Trophoblast cell (in vitro differentiated cells and primary cell): ENCODE data around the gene DYNC1I2.

ENCODE experiments used
- DNase-seq, 2 donors: peaks; one replicate each; pipeline ENCODE4 v3.0.0-alpha.2; 2016
- H2AFZ ChIP-seq: 2 replicates; pipeline ENCODE4 v1.6.1; 2013; ENCODE audit warnings: low read length, moderate library complexity, mild to moderate bottlenecking; ENCODE audit not compliant: insufficient read depth, poor library complexity
- H2AK5ac ChIP-seq: 2 replicates; pipeline ENCODE4 v1.6.1; 2013; ENCODE audit warnings: mild to moderate bottlenecking, low read length
- H2BK120ac ChIP-seq: 2 replicates; pipeline ENCODE4 v1.6.1; 2013; ENCODE audit warnings: low read length, mild to moderate bottlenecking, moderate library complexity; ENCODE audit not compliant: insufficient read depth, poor library complexity
- H2BK12ac ChIP-seq: 2 replicates; pipeline ENCODE4 v1.6.1; 2013; ENCODE audit warnings: mild to moderate bottlenecking, low read length, moderate library complexity
- H2BK5ac ChIP-seq: 2 replicates; pipeline ENCODE4 v1.6.1; 2013; ENCODE audit warnings: low read length, low read depth, moderate library complexity, mild to moderate bottlenecking; ENCODE audit not compliant: poor library complexity
- H3K14ac ChIP-seq: 2 replicates; pipeline ENCODE4 v1.6.1; 2013; ENCODE audit warnings: mild to moderate bottlenecking, low read length
- H3K18ac ChIP-seq: 2 replicates; pipeline ENCODE4 v1.6.1; 2013; ENCODE audit warnings: mild to moderate bottlenecking, low read length
- H3K23ac ChIP-seq: 2 replicates; pipeline ENCODE4 v1.6.1; 2013; ENCODE audit warnings: low read length
- H3K27ac ChIP-seq: 2 replicates; pipeline ENCODE4 v1.5.1; 2013; ENCODE audit warnings: low read depth, mild to moderate bottlenecking, inconsistent platforms, low read length, moderate library complexity
- H3K27me3 ChIP-seq: 2 replicates; pipeline ENCODE4 v1.6.1; 2013; ENCODE audit warnings: inconsistent platforms, mild to moderate bottlenecking, low read length, moderate library complexity; ENCODE audit not compliant: insufficient read depth
- H3K36me3 ChIP-seq, 2 experiments: 1 replicate in 1 of 2; 2 replicates in 1 of 2; pipeline ENCODE4 v1.6.1; 2013; ENCODE audit warnings: low read length in 2 of 2, mild to moderate bottlenecking in 2 of 2, moderate library complexity in 1 of 2; ENCODE audit not compliant: insufficient read depth in 2 of 2, control insufficient read depth in 1 of 2
- H3K4ac ChIP-seq: 2 replicates; pipeline ENCODE4 v1.6.1; 2013; ENCODE audit warnings: low read depth, mild to moderate bottlenecking, low read length, moderate library complexity
- H3K4me1 ChIP-seq, 2 experiments: 1 replicate in 1 of 2; 2 replicates in 1 of 2; pipeline ENCODE4 v1.6.1; 2013; ENCODE audit warnings: low read length in 2 of 2, mild to moderate bottlenecking in 2 of 2, moderate library complexity in 1 of 2; ENCODE audit not compliant: insufficient read depth in 2 of 2, control insufficient read depth in 1 of 2
- H3K4me2 ChIP-seq: 2 replicates; pipeline ENCODE4 v1.6.1; 2013; ENCODE audit warnings: inconsistent platforms, mild to moderate bottlenecking, low read length, moderate library complexity
- H3K4me3 ChIP-seq: 2 replicates; pipeline ENCODE4 v1.5.1; 2013; ENCODE audit warnings: mild to moderate bottlenecking, low read depth, low read length, inconsistent platforms
- H3K79me1 ChIP-seq: one replicate; pipeline ENCODE4 v1.6.1; 2013; ENCODE audit warnings: low read length
- H3K79me2 ChIP-seq: 2 replicates; pipeline ENCODE4 v1.6.1; 2013; ENCODE audit warnings: low read length, mild to moderate bottlenecking; ENCODE audit not compliant: control insufficient read depth, insufficient read depth, poor library complexity
- H3K9ac ChIP-seq: 2 replicates; pipeline ENCODE4 v1.6.1; 2013; ENCODE audit warnings: mild to moderate bottlenecking, low read length
- H3K9me3 ChIP-seq: 2 replicates; pipeline ENCODE4 v1.6.1; 2013; ENCODE audit warnings: low read depth, mild to moderate bottlenecking, control low read depth, inconsistent platforms, low read length; ENCODE audit not compliant: insufficient read depth
- H4K12ac ChIP-seq: 2 replicates; pipeline ENCODE4 v1.6.1; 2013; ENCODE audit warnings: low read depth, mild to moderate bottlenecking, low read length, moderate library complexity
- H4K8ac ChIP-seq: 2 replicates; pipeline ENCODE4 v1.6.1; 2013; ENCODE audit warnings: low read depth, mild to moderate bottlenecking, low read length, moderate library complexity
- H4K91ac ChIP-seq: one replicate; pipeline ENCODE4 v1.6.1; 2013; ENCODE audit warnings: low read depth, mild to moderate bottlenecking, low read length, moderate library complexity
- WGBS: extraction: QIAGEN DNeasy Blood & Tissue Kit; methylation state at CpG from one replicate; pipeline ENCODE4 v1.1.7; 2013; ENCODE audit warnings: missing lambda C conversion rate; ENCODE audit not compliant: insufficient read length, insufficient coverage; ENCODE audit errors: extremely low coverage; 5-methylcytosine and 5-hydroxymethylcytosine counted together

DYNC1I2 gene

GRCh38 chr2:171692331-171692730 lies 5.1 kb downstream of the DYNC1I2 start:
- WGBS: no CpG with 5 or more reads among the region's 1 CpG
- Histone ChIP-seq H3K23ac (no peak overlapping the region), H2BK12ac (no peak overlapping the region), H3K36me3 (peaks cover 14% of the 10 kb centered on the region in 2 experiments), H3K18ac (no peak overlapping the region), H2BK120ac (no peak overlapping the region), H3K27me3 (no peaks in the 10 kb centered on the region), H3K4me2 (no peak overlapping the region), H3K4ac (no peak overlapping the region), H3K9ac (no peak overlapping the region), H3K27ac (no peak overlapping the region), H3K9me3 (no peaks in the 10 kb centered on the region), H2AFZ (no peak overlapping the region), H4K8ac (no peak overlapping the region), H3K4me3 (no peak overlapping the region), H4K91ac (no peak overlapping the region), H2AK5ac (no peak overlapping the region), H4K12ac (no peak overlapping the region), H3K79me1 (peaks cover 8% of the 10 kb centered on the region), H3K4me1 (no peaks in the 10 kb centered on the region), H2BK5ac (no peak overlapping the region), H3K14ac (no peak overlapping the region), H3K79me2 (peaks cover 10% of the 10 kb centered on the region)
- no peak for DNase-seq

- no CpG with 5 or more reads among the region's 7 CpGs for WGBS
- Histone ChIP-seq H3K4me2 (no peak overlapping the region), H3K36me3 (peaks cover 7 to 10% of the 10 kb centered on the region in 2 experiments), H3K18ac (no peak overlapping the region), H3K79me2 (no peaks in the 10 kb centered on the region), H3K14ac (no peak overlapping the region), H2AK5ac (no peak overlapping the region), H3K23ac (no peak overlapping the region), H3K27me3 (no peaks in the 10 kb centered on the region), H3K4me3 (no peak overlapping the region), H2BK120ac (no peak overlapping the region), H3K9ac (no peak overlapping the region), H3K79me1 (no peaks in the 10 kb centered on the region), H2BK5ac (no peak overlapping the region), H3K4me1 (no peaks in the 10 kb centered on the region), H2BK12ac (no peak overlapping the region), H4K12ac (no peak overlapping the region), H4K8ac (no peak overlapping the region), H3K4ac (no peak overlapping the region), H3K9me3 (no peaks in the 10 kb centered on the region), H4K91ac (no peak overlapping the region), H3K27ac (no peak overlapping the region), H2AFZ (no peak overlapping the region)
- DNase-seq: peak; percentile 2 to 19
Observed at GRCh38 chr2:171702781-171703556, 15.7 kb downstream of the DYNC1I2 start.

- no peak overlapping the region for H3K4ac ChIP-seq
- no peak overlapping the region for H2BK5ac ChIP-seq
- no peak overlapping the region for H3K4me3 ChIP-seq
- no peak overlapping the region for H2AFZ ChIP-seq
- no peaks in the 10 kb centered on the region for H3K9me3 ChIP-seq
- H3K4me2 ChIP-seq: no peak overlapping the region
- no peak overlapping the region for H3K27ac ChIP-seq
- H2AK5ac ChIP-seq: no peak overlapping the region
- no peak overlapping the region for H3K9ac ChIP-seq
- H3K4me1 ChIP-seq: no peaks in the 10 kb centered on the region
- H2BK12ac ChIP-seq: no peak overlapping the region
- H4K91ac ChIP-seq: no peak overlapping the region
- H2BK120ac ChIP-seq: no peak overlapping the region
- H4K12ac ChIP-seq: no peak overlapping the region
- H4K8ac ChIP-seq: no peak overlapping the region
- H3K79me1 ChIP-seq: no peaks in the 10 kb centered on the region
- WGBS: no CpG with 5 or more reads among the region's 4 CpGs
- peaks cover 5 to 10% of the 10 kb centered on the region in 2 experiments for H3K36me3 ChIP-seq
- H3K23ac ChIP-seq: no peak overlapping the region
- H3K18ac ChIP-seq: no peak overlapping the region
- no peaks in the 10 kb centered on the region for H3K79me2 ChIP-seq
- H3K27me3 ChIP-seq: no peaks in the 10 kb centered on the region
- peak in 1 of 2 donors; percentile 58 for DNase-seq
- H3K14ac ChIP-seq: no peak overlapping the region
Observed at GRCh38 chr2:171703574-171704347, 16.5 kb downstream of the DYNC1I2 start.

GRCh38 chr2:171706152-171706803 lies 19.0 kb downstream of the DYNC1I2 start:
- H2BK5ac ChIP-seq: no peak overlapping the region
- no peak overlapping the region for H3K4me2 ChIP-seq
- H3K36me3 ChIP-seq: peaks cover 2 to 8% of the 10 kb centered on the region in 2 experiments
- no peak overlapping the region for H3K9ac ChIP-seq
- no peak overlapping the region for H4K91ac ChIP-seq
- no peak overlapping the region for H2BK12ac ChIP-seq
- no peaks in the 10 kb centered on the region for H3K79me1 ChIP-seq
- H3K79me2 ChIP-seq: no peaks in the 10 kb centered on the region
- H3K4me1 ChIP-seq: no peaks in the 10 kb centered on the region
- no peak overlapping the region for H2BK120ac ChIP-seq
- no peak overlapping the region for H3K14ac ChIP-seq
- H2AFZ ChIP-seq: no peak overlapping the region
- H3K18ac ChIP-seq: no peak overlapping the region
- H3K27ac ChIP-seq: no peak overlapping the region
- H2AK5ac ChIP-seq: no peak overlapping the region
- no peak overlapping the region for H3K4me3 ChIP-seq
- no peak overlapping the region for H4K12ac ChIP-seq
- H3K27me3 ChIP-seq: no peaks in the 10 kb centered on the region
- peak in 1 of 2 donors; percentile 28 for DNase-seq
- no peak overlapping the region for H4K8ac ChIP-seq
- H3K9me3 ChIP-seq: no peaks in the 10 kb centered on the region
- no peak overlapping the region for H3K4ac ChIP-seq
- WGBS: no CpG with 5 or more reads among the region's 2 CpGs
- H3K23ac ChIP-seq: no peak overlapping the region
